Measurements from ENCODE around the gene NT5M.

GRCh38 chr17:17395246-17395802, 92.2 kb downstream of the NT5M start:
- no peak for TF ChIP-seq CTCF (IDR thresholded peaks at IDR 0.05; ENCODE audit: insufficient read depth, low read length)
- no peak for TF ChIP-seq POLR2AphosphoS5 (IDR thresholded peaks at IDR 0.05; ENCODE audit: low read depth)
- TF ChIP-seq REST (IDR thresholded peaks at IDR 0.05; ENCODE audit: insufficient replicate concordance, low read depth) = no peak

All from HL-60 (cell line).